Esophagus squamous epithelium (tissue), 4 donors: ENCODE data around the gene KEL.

Experiments
- POLR2A ChIP-seq, 4 donors: fragments of 450-650 bp; IDR thresholded peaks; one replicate each; pipeline ENCODE4 v1.6.1; 2017; ENCODE audit warnings: antibody characterized with exemption in 4 of 4, mild to moderate bottlenecking in 4 of 4, moderate library complexity in 3 of 4
- TF ChIP-seq, protein P1 (sequence below), 6 experiments: fragments of 450-650 bp in 4 of 6; fragments of 200-600 bp in 2 of 6; sonication (generic) in 2 of 6; IDR thresholded peaks; one replicate each; pipeline ENCODE4 v1.5.1; 2016 to 2019; ENCODE audit warnings: antibody characterized with exemption in 6 of 6, mild to moderate bottlenecking in 4 of 6, moderate library complexity in 4 of 6

GRCh38 chr7:143005632-143006260 lies 43.6 kb upstream of the KEL start:
- TF ChIP-seq, protein P1, sequence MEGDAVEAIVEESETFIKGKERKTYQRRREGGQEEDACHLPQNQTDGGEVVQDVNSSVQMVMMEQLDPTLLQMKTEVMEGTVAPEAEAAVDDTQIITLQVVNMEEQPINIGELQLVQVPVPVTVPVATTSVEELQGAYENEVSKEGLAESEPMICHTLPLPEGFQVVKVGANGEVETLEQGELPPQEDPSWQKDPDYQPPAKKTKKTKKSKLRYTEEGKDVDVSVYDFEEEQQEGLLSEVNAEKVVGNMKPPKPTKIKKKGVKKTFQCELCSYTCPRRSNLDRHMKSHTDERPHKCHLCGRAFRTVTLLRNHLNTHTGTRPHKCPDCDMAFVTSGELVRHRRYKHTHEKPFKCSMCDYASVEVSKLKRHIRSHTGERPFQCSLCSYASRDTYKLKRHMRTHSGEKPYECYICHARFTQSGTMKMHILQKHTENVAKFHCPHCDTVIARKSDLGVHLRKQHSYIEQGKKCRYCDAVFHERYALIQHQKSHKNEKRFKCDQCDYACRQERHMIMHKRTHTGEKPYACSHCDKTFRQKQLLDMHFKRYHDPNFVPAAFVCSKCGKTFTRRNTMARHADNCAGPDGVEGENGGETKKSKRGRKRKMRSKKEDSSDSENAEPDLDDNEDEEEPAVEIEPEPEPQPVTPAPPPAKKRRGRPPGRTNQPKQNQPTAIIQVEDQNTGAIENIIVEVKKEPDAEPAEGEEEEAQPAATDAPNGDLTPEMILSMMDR (IDR thresholded peaks at IDR 0.05), result no peak
- TF ChIP-seq POLR2A (IDR thresholded peaks at IDR 0.05), result no peak
